GM12865 (cell line): Measurements from ENCODE around the gene SPEG.

ENCODE experiments used
- DNase-seq: peaks from one replicate; pipeline ENCODE4 v3.0.0; 2010; ENCODE audit warnings: low read depth
- H3K4me3 ChIP-seq: 2 replicates; pipeline ENCODE4 v1.5.1; 2011; ENCODE audit warnings: mild to moderate bottlenecking, low read depth, low read length, control low read depth
- TF ChIP-seq, protein P1 (sequence below): IDR thresholded peaks from 2 replicates; pipeline ENCODE4 v1.5.1; 2011; ENCODE audit warnings: low read length, control low read depth, low read depth, inconsistent platforms; ENCODE audit not compliant: insufficient read depth; ENCODE audit errors: missing control alignments

The SPEG gene

DNA sequence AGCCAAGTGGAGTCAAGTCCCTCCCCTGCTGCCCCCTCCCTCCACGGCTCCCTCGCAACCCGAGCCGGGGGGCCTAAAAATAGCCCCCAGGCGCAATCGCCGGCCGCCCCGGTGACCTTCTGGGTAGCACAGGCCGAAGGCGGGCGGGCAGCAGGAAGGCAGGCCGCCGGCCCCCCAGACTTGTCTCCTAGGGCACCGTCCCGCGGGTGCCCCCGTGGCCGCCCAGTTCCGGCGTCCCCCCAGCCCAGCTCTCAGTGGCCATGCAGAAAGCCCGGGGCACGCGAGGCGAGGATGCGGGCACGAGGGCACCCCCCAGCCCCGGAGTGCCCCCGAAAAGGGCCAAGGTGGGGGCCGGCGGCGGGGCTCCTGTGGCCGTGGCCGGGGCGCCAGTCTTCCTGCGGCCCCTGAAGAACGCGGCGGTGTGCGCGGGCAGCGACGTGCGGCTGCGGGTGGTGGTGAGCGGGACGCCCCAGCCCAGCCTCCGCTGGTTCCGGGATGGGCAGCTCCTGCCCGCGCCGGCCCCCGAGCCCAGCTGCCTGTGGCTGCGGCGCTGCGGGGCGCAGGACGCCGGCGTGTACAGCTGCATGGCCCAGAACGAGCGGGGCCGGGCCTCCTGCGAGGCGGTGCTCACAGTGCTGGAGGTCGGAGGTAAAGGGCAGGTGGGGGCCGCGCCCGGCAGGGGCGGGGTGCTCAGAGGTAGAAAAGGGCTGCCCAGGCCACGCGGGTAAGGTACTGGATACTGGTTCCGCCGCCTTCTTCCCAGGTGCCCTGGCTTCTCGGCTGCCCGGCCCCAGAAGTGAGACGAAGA is at the start of gene SPEG:
SPEG (plus strand) TSS at position 126 of the 808 bp plus-strand sequence; CDS start at position 261, 135 bp downstream.
- no peak within 1 kb of the TSS for H3K4me3 ChIP-seq
- no peak for DNase-seq
- TF ChIP-seq, protein P1, sequence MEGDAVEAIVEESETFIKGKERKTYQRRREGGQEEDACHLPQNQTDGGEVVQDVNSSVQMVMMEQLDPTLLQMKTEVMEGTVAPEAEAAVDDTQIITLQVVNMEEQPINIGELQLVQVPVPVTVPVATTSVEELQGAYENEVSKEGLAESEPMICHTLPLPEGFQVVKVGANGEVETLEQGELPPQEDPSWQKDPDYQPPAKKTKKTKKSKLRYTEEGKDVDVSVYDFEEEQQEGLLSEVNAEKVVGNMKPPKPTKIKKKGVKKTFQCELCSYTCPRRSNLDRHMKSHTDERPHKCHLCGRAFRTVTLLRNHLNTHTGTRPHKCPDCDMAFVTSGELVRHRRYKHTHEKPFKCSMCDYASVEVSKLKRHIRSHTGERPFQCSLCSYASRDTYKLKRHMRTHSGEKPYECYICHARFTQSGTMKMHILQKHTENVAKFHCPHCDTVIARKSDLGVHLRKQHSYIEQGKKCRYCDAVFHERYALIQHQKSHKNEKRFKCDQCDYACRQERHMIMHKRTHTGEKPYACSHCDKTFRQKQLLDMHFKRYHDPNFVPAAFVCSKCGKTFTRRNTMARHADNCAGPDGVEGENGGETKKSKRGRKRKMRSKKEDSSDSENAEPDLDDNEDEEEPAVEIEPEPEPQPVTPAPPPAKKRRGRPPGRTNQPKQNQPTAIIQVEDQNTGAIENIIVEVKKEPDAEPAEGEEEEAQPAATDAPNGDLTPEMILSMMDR = no peak

DNA sequence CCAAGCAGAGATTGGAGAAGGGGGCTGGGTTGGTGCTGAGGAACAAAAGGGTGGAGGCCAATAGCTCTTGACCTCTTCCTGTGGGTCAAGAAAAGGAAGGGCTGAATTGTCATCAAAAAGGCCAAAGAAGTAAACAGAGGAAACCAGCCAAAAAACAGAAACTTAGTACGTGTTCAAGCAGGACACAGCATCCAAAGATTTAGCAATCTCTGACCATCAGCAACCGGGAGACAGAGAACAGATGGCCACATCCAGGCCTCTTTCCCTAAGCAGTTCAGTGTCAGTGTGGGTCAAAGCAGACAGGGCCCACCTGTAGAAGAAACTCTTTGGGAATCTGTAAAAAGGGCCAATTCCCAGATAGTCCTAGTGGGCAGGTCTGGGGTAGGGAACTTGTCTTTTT is 49.8 kb upstream of the SPEG start:
- TF ChIP-seq, protein P1 = no peak
- DNase-seq = no peak
- H3K4me3 ChIP-seq = no peak overlapping the region

DNA sequence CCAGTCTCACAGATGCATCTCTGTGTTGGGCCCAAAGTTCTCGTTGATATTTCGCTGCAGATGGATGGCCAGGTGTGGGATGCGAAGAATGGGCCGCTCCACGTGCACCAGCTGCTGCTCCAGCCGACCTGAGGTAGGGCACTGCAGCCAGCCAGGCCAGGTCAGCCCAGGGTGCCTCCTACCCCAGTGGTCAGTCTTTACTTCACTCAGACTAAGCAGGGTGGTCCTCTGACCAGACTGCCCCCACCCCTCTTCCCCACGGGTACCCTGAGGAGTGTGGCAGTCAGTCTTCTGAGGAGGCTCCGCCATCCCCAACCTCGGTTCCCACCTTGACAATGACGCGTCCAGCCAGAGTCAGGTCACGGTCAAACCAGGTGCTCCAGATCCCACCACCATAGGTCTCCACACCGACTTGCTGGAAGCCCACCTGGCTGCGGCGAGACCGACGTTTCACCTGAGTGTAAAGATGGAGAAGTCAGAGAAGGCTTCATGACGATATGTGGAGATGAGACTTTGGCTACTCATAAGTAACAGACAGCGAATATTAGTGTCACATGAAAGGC is 48.6 kb upstream of the SPEG start:
- DNase-seq = no peak

DNA sequence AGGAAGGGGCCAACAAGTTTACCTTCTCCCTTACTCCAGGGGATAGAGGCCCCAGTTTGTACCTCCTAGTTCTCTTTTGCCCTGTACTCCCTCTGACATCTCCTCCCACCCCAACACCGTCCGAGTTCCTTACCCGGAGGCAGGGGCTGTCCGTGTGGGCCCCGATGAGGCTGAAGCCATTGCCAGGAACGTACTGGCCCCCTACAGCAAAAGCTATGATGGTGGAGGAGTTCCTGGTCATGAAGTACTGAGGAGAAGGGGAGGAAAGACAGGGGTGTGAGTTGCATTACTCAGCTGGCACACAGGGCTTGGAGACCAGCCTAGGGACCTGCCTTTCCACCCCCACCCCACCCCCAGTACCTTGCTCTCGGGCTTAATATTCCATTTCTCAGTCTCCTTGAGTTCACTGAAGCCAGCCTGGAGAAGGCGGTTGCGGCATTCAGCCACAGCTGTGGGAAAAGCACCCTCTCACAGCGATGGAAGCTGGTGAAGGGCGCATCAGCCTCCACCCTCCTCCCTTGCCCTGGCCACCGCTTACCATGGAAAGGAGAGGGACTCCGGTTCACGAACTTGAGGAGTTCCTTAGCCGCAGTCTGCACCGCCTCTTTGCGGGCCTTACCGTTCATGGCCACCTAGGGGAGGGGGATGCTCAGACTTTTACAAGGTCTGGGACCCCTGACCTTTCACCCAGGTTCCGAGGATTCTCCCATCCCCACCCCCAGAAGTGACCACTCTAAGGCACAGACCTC is 47.9 kb upstream of the SPEG start:
- TF ChIP-seq, protein P1 = no peak
- no peak for DNase-seq

More for the DNA sequence above, 48.6 kb upstream of the SPEG start:
- TF ChIP-seq, protein P1 = no peak
- no peak overlapping the region for H3K4me3 ChIP-seq

DNA sequence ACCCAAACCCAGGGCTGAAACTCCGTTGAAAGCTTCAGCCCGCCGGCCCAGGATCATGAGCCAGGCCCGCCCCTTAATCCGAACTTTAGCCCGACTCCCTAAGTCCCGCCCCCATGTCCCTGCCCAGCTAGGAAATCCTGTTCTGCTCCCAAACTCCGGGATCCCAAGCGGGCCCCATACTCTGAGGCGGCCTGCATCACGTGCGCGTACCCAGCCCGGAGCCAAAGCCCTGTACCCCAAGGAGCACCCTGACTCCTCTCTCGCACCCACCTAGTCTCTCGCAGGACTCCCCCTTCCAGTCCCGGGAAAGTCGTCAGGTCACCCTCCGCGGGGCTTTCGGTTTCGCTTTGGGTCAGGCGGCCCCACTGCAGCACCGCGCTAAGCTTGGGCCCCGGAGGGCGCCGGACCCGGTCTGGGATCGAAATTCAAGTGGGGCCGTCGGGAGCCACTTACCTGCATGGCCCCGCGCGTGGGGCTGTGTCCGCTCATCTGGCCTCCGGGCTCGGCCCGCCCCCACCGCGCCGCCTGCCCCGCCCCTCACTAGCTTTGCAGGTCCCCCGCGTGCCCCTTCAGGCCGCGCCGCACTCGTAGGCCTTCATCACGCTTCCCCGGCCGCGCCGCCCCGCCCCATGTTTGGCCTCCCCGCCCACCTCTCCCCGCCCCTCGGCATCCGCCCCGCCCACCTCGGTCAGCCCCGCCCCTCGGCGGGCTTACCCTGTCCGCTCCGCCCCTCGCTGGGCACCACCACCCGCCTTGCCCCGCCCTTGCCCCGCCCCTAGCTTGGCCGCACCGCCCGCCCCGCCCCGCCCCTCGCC is 47.1 kb upstream of the SPEG start, which contains the start of gene DNPEP:
DNPEP (minus strand) TSS at position 607 of the 815 bp plus-strand sequence; CDS start at position 489, 118 bp downstream.
- H3K4me3 ChIP-seq = peak within 1 kb of the TSS; percentile 85
- DNase-seq = peak; percentile 96
- TF ChIP-seq, protein P1 = no peak

More for the DNA sequence above, 47.9 kb upstream of the SPEG start:
- H3K4me3 ChIP-seq = peak overlapping the region; percentile 85
